GM19467 (cell line): ENCODE results near the gene CCDC183.

Experiments used
- ATAC-seq: cut with Tn5 transposase; IDR thresholded peaks from one replicate; pipeline ENCODE4 v1.9.1; 2021; ENCODE audit warnings: mild to moderate bottlenecking, moderate library complexity; ENCODE audit not compliant: unreplicated experiment

The CCDC183 gene

DNA sequence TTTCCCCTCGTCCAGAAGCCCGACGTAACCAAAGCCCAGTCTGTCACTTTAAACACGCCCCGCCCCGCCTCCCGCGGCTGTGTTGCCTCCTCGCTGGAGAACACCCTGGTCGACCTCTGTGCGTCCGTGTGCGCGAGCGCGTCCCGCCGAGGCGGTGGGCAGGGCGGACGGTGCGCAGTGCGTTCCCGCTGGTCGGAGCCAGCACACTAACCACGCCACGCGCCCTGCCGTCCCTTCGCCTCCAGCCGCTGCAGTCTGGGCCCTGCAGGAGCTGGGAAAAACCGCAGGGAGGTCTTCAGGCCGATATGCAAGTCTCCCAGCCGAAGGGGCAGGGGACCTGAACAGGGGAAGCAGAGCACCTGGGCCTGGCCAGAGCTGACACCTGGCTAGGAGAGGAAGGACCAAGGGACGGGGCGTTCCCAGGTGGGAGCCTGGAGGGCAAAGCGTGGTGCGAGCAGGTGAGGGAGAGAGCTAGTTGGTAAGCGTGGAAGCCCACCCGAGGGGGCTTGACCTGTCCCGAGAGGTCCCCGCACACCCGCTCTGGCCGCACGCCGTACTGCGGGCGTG is 51.8 kb downstream of the CCDC183 start:
- no peak for ATAC-seq

GRCh38 chr9:136848393-136849037 is 52.4 kb downstream of the CCDC183 start:
- ATAC-seq: no peak

GRCh38 chr9:136849038-136849959 is 53.2 kb downstream of the CCDC183 start, which contains the start of gene PHPT1:
TSS of gene PHPT1 (plus strand) at chr9:136849409. CDS start at chr9:136849431, 22 bp downstream.
- peak; percentile 81 for ATAC-seq

DNA sequence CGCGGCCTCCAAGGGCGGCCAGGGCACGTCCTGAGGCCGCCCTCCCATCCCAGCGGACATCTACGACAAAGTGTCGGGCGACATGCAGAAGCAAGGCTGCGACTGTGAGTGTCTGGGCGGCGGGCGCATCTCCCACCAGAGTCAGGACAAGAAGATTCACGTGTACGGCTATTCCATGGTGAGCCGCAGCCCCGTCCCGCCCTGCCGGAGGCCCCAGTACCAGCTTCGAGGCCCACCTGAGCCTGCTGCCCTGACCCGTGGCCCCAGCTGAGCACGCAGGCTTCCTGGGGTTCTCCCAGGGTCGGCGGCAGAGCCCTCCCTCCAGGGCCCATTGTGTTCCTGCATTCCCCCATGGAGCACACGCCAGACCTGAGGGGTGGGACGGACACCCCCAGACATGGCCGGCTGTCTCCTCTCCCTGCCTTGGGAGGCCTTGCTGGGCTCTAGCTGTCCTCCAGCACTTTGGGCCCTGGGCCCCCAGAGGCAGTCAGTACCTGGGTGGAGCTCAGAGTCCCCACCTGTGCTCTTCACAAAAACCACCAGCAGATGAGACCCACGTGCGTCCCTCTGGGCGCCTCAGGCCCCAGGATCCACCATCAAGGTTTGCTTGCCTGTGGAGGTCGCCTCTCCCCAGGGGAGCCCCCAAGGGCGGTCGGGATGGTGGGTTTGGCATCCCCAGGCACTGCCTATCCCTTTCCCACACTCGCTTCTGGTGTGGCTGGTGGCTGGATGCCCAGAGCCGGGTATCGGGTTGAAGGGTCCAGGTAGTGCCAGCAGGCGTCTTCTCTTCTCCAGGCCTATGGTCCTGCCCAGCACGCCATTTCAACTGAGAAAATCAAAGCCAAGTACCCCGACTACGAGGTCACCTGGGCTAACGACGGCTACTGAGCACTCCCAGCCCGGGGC is 54.1 kb downstream of the CCDC183 start:
- no peak for ATAC-seq

GRCh38 chr9:136850866-136851775 is 55.0 kb downstream of the CCDC183 start:
- ATAC-seq: no peak

- ATAC-seq: no peak
Measured at GRCh38 chr9:136851941-136852663, 56.0 kb downstream of the CCDC183 start, which contains the start of gene MAMDC4. TSS of gene MAMDC4 (plus strand) at chr9:136852346. CDS start at chr9:136852417, 71 bp downstream.

GRCh38 chr9:136852664-136853595 is 56.8 kb downstream of the CCDC183 start:
- no peak for ATAC-seq

GRCh38 chr9:136853596-136854112 is 57.5 kb downstream of the CCDC183 start:
- no peak for ATAC-seq

GRCh38 chr9:136854113-136854841 is 58.1 kb downstream of the CCDC183 start:
- no peak for ATAC-seq

DNA sequence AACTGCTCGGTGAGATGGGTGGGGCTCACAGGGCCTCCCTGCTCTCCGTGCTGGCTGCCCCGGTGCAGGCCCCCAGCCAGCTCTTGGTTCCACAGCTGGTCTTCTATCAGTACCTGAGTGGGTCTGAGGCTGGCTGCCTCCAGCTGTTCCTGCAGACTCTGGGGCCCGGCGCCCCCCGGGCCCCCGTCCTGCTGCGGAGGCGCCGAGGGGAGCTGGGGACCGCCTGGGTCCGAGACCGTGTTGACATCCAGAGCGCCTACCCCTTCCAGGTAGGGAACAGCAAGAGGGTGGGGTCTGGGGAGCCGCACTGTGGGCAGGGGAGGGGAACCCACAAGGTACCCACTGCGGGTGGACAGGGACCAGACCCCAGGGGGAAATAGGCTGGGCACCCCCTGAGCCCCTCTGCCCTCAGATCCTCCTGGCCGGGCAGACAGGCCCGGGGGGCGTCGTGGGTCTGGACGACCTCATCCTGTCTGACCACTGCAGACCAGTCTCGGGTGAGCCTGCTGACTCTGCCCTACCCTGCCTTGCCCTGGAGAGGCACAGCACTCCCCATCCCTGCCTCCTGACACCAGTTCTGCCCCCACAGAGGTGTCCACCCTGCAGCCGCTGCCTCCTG is 58.8 kb downstream of the CCDC183 start:
- no peak for ATAC-seq

DNA sequence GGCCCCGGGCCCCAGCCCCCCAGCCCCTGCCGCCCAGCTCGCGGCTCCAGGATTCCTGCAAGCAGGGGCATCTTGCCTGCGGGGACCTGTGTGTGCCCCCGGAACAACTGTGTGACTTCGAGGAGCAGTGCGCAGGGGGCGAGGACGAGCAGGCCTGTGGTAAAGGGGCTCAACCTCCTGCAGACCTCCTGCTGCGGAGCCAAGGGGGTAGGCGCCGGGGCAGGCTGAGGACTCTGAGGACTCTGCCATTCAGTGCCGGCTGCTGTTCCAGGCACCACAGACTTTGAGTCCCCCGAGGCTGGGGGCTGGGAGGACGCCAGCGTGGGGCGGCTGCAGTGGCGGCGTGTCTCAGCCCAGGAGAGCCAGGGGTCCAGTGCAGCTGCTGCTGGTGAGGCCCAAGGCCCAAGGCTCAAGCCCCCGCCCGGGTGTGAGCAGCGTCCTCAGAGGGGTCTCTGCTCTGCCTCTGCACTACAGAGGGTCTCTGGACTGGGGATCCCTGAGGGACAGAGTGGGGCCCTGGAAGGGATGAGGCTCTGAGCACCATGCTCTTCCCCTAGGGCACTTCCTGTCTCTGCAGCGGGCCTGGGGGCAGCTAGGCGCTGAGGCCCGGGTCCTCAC is 59.4 kb downstream of the CCDC183 start:
- no peak for ATAC-seq

DNA sequence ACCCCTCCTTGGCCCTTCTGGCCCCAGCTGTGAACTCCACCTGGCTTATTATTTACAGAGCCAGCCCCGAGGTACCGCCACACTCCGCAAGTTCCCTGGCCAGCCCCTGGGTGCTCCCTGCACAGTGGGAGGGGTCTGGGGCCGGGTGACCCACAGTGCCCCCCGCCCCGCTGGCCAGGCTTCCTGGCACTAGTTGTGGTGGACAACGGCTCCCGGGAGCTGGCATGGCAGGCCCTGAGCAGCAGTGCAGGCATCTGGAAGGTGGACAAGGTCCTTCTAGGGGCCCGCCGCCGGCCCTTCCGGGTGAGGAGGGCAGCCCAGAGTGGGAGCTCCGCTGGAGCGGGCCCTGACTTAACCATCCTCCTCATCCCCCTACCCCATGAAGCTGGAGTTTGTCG is 59.9 kb downstream of the CCDC183 start:
- ATAC-seq: no peak

GRCh38 chr9:136856541-136857141 is 60.5 kb downstream of the CCDC183 start:
- no peak for ATAC-seq

DNA sequence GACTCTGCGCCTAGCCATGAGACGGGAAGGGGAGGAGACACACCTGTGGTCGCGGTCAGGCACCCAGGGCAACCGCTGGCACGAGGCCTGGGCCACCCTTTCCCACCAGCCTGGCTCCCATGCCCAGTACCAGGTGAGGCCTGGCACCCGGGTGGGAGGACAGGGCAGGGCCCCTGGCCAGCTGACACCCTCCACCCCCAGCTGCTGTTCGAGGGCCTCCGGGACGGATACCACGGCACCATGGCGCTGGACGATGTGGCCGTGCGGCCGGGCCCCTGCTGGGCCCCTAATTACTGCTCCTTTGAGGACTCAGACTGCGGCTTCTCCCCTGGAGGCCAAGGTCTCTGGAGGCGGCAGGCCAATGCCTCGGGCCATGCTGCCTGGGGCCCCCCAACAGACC is 61.0 kb downstream of the CCDC183 start:
- ATAC-seq: no peak
